SK-N-SH (cell line): ENCODE data around the gene ZFYVE27.

Source experiments
- MXI1 ChIP-seq: IDR thresholded peaks from 2 replicates; pipeline ENCODE4 v1.6.1; 2012; ENCODE audit warnings: mild to moderate bottlenecking, low read depth, low read length, improper control_type of control experiment
- NFIC ChIP-seq: IDR thresholded peaks from 2 replicates; pipeline ENCODE4 v1.4.0; 2012; ENCODE audit warnings: borderline replicate concordance
- RCOR1 ChIP-seq: fragments of 150-350 bp; IDR thresholded peaks from 2 replicates; pipeline ENCODE4 v1.6.1; 2017; ENCODE audit warnings: antibody characterized with exemption, low read length
- TAF1 ChIP-seq: IDR thresholded peaks from 2 replicates; pipeline ENCODE4 v1.6.1; 2012; ENCODE audit warnings: low read depth, mild to moderate bottlenecking, low read length, moderate library complexity, borderline replicate concordance
- TF ChIP-seq, protein P1 (sequence below): fragments of 200-600 bp; sonication (generic); IDR thresholded peaks from 2 replicates; pipeline ENCODE4 v1.6.1; 2017; ENCODE audit warnings: antibody characterized with exemption, mild to moderate bottlenecking, moderate library complexity
- TF ChIP-seq, protein P2 (sequence below): fragments of 150-350 bp; IDR thresholded peaks from 2 replicates; pipeline ENCODE4 v1.6.1; 2017; ENCODE audit warnings: antibody characterized with exemption, low read length, low read depth, borderline replicate concordance

DNA sequence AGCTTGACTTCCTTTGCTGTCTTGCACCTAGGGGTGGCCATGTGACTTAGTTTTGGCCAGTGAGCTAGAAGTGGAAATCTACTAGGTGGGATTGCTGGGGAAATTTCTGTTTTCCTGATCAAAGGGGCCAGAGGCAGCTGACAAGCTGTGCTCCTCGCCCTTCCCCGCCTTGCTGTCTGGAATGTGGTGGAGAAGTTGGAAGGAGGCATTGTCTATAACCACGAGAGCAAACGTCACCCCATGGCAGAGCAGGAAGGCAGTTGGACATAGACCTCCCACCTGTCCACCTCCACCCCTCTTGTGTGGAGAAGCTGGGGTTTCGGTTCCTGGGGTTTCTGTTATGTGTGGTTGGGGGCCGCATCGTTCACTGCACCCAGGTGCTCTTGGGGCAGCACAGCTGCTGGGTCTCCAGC, 27.6 kb downstream of the ZFYVE27 start:
- TF ChIP-seq, protein P1, sequence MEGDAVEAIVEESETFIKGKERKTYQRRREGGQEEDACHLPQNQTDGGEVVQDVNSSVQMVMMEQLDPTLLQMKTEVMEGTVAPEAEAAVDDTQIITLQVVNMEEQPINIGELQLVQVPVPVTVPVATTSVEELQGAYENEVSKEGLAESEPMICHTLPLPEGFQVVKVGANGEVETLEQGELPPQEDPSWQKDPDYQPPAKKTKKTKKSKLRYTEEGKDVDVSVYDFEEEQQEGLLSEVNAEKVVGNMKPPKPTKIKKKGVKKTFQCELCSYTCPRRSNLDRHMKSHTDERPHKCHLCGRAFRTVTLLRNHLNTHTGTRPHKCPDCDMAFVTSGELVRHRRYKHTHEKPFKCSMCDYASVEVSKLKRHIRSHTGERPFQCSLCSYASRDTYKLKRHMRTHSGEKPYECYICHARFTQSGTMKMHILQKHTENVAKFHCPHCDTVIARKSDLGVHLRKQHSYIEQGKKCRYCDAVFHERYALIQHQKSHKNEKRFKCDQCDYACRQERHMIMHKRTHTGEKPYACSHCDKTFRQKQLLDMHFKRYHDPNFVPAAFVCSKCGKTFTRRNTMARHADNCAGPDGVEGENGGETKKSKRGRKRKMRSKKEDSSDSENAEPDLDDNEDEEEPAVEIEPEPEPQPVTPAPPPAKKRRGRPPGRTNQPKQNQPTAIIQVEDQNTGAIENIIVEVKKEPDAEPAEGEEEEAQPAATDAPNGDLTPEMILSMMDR: no peak
- TF ChIP-seq, protein P2, sequence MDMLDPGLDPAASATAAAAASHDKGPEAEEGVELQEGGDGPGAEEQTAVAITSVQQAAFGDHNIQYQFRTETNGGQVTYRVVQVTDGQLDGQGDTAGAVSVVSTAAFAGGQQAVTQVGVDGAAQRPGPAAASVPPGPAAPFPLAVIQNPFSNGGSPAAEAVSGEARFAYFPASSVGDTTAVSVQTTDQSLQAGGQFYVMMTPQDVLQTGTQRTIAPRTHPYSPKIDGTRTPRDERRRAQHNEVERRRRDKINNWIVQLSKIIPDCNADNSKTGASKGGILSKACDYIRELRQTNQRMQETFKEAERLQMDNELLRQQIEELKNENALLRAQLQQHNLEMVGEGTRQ: no peak
- TF ChIP-seq TAF1 (no peak), RCOR1 (no peak), MXI1 (no peak), NFIC (no peak)
